GM03348 (cell line): ENCODE results near the gene PDE4D.

Experiments used
- DNase-seq: peaks from one replicate; pipeline ENCODE4 v3.0.0; 2012; ENCODE audit warnings: low spot score

The PDE4D gene

DNA sequence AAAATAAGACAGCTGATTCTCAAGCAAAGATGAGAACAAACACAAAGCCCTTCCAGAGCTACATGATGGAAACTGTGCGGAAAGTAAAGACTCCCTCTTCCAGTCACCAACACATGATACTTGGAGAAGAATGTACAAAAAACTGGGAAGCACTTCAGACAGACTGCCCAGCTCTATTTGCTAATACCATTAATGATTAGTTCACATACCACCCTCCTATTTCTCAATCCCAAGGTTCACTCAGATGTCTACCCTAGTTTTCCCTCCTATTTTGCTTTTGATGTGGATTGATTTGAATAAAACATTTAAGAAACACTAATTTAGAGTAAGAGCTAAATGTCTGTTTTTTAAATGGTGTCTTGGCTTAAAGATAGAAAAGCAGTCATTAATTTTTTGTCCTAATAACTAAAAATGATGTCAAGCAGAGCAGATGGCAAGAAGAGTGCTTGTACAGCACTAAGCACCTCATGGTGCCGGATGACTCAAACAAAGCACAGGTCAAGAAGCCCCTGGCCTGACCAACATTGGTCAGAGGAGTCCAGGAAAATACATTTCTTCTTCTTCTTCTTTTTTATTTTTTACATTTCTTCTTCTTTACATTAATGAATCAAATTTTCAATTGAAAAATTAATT is 639.4 kb downstream of the PDE4D start:
- DNase-seq: no peak

DNA sequence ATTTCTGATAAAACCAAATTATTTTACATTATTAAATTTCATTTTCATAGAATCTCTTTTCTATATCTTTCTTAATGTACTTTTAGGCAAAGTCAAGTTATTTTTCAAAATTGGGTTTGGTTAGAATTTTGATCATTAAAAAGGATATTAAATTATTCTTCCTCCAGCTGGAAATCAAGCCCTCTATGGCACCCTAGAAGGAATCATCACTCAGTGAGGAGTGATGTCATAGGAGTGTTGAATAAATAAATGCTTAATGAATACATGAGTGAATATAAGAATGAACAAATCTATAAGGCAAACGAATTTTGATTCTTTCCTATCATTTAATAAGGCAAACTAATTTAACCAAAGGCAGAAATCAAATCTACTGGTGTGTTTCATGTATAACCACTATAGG is 639.9 kb downstream of the PDE4D start:
- no peak for DNase-seq

DNA sequence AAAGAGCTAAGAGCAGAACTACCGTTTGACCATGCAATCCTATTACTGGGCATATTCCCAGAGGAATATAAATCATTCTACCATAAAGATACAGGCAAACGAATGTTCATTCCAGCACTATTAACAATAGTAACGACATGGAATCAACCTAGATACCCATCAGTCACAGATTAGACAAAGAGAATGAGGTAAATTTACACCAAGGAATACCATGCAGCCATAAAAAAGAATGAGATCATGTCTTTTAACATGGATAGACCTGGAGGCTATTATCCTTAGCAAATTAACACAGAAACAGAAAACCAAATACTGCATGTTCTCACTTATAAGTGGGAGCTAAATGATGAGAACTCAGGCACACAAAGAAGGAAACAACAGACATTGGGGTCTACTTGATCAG is 641.9 kb downstream of the PDE4D start:
- DNase-seq: no peak

DNA sequence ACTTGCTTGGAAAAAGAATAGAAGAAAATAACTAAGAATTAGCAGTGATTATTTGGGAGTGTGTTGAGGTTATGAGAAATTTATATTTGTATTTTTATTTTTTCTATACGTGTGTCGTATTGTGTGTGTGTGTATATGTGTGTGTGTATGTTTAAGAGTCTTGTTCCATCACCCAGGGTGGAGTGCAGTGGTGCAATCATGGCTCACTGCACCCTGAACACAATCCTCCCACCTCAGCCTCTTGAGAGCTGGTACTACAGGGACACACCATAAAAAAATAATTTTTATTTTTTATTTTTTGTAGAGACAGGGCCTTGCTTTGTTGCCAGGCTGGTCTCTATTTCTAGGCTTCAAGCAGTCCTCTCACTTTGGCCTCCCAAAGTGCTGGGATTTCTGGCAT is 643.8 kb downstream of the PDE4D start:
- DNase-seq: no peak

DNA sequence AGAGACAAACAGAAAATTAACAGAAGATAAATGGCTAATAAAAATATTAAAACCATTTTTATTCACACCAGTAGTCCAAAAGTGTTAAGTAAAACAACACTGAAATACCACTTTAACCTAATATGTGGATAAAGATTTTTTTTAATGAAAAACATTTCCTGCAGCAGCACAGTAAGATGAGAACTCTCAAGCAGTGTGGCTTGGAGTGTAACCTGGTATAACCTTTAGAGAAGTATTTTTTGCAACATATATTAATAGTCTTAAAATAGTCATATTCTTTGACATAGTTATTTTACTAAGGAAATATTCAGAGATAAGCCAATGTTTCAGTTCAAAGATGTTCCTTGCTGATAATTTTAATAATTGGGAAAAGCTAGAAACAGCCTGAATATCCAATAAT is 644.4 kb downstream of the PDE4D start:
- no peak for DNase-seq

DNA sequence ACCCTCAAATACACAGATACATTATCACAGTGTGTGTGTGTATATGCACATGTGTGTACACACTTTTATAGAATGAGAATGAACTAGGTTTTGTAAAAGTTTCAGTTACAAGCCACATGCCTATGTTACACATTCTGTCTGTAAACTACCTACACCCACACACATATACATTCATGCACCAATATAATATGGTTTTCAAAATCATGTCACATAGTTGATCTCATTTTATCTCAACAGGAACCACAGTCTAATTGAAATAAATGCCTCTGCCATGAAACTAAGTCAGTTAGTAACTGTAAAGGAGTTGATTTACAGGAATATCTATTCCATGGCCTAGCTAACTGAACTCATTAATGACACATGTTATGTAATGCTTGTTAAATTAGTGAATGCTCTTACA is 646.6 kb downstream of the PDE4D start:
- DNase-seq: no peak

DNA sequence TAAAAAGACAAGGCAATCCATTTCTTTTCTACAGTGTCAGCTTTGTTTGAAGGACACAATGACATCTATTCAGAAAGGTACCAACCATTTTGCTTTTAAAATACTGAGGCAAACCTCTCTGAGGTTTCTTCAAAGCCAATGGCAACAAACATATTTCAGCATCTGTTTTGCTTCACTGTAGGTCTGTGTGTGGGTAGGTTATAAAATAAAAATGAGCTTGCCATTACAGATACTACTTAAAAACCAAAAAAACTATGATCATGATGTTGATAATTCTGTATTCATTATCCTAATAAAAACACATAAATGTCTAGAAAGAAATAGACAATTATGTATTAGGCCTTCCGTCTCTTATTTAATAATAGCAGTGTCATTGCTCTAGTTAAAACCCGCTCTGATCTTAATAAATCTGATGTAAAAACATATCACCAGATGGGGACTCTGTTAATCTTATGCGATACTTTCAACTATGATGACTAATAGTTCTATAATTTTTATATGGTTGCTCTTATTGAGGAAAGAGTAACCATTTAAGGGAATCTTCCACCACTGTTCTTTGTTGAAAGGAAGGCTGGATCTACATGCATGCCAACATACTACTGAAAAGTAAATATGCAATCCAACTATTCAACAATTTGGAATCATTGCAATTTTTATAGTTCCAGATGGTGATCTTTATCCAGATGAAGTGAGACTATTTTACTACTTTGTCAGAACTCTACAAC is 647.2 kb downstream of the PDE4D start:
- DNase-seq: peak; percentile 3

DNA sequence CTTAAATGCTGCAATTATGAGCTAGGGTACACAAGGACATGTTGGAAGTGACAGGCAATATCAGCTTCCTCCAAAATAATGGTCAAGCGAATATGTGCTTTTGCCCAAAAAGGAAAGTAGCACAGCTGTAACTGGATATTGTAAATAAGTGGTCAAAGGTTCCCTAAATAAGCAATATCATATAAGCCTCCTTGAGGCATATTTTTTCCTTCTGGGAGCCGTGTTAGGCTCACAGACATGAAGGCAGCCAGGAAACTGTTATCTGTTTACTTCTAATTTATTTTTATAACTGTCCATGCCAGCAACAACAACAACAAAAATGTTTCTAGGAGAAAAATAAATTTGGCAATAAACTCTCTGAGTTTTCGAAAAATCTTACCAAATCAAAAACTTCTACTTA is 648.3 kb downstream of the PDE4D start:
- DNase-seq: no peak

DNA sequence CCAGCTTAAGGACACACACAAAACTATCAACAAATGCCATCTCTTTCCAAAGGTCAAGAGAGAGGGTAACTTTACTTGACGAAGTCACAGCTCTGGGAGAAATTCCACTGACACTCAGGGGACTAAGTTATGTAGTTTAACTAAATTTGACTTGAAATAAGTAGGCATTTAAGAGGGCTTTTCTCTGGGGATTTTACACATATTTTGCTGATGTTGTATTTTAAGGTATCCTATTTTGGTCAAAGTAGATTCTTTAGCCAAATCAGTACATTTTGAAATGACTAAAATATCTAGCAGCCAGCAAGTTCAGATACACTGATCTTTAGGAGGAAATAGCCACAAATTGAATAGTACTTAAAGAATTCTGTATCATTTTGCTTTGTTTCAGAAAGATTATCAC is 652.0 kb downstream of the PDE4D start:
- DNase-seq: no peak

DNA sequence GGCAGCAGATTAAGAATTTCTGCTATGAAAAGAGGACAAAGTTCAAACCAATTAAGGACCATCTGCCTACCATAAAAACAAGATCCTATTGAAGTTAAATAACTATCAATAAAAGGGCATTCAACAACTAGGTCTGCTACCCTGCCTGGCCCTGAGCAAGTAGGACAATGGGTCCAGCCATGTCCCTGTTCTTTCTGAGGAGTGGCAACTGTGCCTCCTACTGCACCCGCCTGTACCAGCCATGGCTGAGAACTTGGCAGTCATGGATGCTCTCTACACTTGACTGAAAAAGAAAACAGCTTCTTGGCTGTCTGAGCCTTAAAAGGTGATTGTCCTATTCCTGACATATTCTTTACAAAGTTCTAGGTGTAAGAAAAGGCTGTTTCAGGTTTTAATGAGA is 652.4 kb downstream of the PDE4D start:
- DNase-seq: no peak

DNA sequence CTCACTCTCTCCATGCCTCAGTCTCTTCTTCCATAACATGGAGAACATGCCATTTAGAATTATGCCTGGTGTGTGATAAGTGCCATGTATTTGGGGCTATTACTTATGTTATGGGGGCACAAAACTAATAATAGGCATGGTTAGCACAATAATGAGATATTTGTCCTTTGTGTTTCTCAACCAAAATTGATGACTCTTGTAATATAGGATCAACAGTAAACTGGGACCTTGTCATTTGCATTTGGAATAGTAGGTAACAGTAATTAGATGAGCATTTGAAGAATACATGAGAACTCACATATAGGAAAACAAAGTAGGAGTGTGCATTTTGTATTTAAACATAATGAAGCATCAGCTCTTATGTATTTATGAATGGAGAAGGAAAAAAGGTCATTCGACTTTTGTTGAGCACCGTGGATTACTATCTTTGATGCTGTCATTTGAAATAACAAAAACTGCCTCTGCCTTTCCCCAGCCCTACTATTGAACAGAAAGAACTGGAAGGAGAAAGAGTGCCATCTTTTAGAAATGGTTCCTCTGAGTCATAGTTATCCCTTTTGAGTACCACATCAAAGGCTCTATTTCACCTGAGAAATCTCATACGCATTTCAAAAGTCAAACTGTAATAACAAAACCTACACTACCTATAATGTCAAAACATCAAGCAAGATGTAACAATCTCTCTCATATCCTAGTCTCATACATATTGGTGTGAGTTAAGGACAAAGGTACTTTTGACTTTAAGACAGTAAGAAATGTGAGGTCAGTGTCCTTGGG is 655.2 kb downstream of the PDE4D start:
- DNase-seq: no peak

DNA sequence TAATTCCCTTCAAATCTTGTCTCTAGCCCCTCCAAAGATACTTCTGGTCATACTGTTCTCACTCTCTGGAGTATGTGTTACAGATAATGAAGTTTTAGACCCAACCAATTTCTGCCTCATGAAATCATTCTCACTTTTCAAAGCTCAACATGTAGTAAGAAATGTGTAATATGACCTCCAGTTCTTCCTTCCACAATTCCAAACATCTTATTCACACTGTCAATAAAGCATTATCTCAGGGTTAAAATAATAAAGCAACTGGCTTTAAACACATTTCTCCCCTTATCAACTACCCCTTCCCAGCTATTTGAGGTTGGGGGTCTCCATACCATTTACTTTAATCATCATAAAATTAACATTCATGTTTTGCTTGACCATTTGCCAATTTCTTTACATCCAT is 656.5 kb downstream of the PDE4D start:
- DNase-seq: no peak

DNA sequence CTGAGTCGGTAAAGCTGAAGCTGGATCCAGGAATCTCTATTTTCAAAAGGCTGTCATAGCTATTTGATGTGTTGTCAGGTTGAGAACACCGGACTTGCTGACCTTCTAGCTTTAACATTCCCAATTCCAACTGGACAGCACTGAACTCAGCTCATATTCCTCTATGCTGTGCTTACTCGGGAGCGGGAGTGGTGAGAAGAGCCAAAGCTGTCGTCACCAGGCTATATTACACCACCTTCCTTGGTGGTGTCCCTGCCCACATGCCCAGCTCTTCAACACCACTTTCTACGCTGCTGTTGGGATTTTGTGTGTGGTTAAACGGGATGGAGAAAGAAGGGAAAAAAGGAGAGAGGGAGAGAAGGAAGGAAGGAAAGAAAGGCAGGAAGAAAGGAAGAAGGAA is 657.1 kb downstream of the PDE4D start:
- DNase-seq: no peak

DNA sequence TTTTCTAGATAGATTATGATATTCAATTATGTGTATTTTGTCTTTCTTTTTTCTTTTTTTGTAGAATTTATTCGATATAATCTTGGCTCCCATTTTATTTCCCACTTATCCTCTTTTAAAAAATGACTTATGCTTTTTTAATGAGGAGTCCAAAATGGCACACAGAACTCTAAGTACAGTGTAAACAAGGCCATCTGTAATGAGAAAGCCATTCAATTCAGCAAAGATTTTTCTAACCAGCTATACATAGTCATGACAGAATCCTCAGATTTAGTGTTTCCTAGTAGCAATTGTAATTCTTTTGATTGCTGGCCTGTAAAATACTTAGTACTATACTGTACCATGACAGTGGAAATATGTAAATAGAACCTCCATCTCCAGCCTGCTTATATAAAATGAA is 659.3 kb downstream of the PDE4D start:
- no peak for DNase-seq

DNA sequence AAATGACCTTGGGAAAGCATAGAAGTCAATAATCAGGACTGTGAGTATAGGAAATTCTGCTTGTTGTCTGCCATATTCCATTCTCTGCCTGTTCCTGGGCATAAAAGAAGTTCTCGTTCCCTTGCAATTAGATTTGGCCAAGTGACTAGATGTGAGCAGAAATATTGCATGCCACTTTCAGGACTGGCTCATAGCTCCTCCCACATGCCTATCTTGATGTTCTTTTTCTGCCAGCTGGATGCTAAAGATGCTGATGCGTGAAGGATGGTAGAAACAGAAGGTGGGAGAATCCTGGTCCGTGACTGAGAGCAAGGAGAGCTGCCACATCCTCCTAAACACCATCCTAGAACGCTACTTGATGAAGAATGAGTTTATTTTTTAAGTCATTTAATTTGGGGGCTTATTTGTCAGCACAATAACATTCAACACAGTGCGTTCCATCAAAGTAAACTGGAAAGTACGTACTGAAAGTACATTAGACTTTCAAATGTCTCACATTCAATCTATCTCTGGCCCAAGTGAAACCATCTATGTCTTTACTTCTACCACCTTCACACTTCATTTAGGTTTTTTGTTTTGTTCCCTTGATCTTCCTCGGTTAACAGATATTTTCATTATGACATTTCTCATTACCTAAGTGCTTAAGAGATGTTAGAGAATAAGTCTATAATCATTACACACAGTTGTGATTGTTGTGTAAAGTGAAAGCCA is 662.1 kb downstream of the PDE4D start:
- no peak for DNase-seq

DNA sequence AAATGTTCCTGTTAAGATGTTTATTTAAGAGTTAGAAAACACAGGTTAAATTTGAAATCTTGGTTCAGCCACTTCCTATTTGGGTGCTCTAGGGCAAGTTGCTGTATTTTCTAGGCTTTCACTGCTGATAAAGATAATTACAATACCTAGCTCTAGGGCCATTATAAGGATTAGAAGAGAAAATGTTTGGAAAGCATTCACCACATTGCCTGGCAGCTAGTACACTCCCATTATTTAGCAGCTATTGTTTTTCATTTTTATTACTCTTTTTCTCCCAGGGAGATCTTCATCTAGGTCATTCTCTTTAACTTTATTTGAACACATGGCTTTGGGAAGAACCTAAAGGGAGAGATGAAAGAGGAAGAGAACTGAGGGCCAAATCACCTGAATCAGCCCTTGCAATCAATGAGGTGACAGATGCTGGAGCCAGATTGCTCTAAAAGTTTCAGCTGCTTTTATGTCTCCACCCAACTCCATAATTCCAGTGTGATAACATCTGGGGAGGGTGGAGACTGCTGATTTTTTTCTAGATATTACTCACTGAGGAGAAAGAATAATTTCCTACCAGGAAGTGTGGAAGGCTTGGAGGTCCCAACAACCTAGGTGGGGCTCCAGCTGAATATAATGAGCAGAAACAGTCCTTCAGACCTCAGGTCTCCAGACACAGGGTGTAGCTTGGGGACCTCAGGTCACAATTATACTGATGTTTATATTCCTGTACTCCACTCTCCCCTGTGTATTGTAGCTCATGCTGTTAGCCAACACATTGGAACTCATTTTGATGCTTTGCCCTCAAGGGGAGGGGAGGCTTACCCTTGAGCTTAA is 670.6 kb downstream of the PDE4D start:
- no peak for DNase-seq

DNA sequence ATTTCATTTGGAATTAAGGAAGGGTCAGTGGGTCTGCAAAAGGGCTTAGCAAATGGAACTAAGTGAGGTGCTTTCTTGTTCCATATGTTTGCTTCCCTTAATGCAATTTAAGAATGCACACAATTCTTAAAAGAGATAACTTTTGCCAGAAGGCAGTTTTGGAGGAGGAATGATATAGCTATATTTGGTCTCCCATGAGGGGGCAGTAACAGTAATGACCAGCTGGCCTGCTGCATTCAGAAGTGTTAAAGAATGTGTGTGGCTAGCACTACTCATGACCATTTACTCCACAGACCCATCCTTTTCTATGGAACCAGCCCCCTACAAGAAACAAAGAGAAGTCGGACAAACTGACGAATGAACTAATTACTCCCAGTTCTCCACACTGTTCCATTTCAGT is 671.8 kb downstream of the PDE4D start:
- DNase-seq: no peak

DNA sequence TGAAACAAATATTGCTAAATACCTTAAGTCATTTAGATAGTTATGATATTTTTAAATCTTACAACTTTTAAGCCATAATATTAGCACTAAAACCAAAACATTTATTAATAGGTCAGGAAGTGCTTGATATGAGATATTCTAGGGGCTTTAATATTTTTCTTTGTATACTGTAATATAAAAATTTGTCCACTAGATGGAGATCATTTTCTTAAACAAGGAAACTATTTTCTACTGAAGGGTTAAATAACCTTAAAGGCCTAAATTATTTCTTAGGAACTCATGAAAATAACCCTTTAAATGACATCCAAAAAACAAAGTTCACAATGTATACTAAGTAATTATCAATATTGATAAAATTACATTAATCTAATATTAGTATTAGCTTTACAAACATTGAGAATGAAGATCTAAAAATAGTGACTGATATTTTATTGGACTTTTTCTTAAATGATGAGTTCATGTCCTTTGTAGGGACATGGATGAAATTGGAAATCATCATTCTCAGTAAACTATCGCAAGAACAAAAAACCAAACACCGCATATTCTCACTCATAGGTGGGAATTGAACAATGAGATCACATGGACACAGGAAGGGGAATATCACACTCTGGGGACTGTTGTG is 675.0 kb downstream of the PDE4D start:
- no peak for DNase-seq

DNA sequence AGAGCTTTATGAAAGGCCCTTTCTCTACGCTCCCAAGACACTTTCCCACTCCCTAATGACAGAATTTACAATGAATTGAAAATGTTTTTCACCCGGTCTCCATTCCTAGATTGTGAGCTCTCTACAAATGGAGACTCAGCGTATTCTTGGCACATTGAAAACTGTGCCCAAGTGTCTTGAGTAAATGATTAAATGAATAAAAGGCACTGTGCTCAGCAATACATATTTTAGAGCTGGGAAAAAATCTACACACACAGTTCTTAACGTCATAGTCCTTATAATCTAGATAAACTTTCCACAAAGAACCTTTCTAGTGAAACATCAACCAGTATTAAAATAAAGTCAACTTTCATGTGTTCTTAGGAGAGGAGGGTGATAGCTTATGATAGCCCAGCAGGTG is 676.7 kb downstream of the PDE4D start:
- no peak for DNase-seq

DNA sequence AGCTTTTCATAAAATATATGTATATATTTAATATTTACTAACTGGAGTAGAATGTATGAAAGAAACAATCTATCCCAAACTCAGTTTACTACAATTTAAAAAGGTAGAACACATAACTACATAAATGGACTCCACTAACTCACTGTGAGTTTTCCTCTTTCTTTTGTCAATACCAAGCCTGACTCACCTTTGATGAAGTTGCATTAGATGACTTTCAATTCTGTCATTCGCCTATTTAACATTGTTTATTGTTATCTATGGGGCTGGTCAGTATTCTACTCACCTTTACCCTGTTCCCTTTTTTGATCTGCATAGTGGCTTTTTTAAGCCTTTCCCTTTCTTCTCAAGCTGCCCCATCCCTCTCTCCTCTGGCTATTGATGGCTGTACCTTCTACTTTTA is 680.9 kb downstream of the PDE4D start:
- DNase-seq: no peak

DNA sequence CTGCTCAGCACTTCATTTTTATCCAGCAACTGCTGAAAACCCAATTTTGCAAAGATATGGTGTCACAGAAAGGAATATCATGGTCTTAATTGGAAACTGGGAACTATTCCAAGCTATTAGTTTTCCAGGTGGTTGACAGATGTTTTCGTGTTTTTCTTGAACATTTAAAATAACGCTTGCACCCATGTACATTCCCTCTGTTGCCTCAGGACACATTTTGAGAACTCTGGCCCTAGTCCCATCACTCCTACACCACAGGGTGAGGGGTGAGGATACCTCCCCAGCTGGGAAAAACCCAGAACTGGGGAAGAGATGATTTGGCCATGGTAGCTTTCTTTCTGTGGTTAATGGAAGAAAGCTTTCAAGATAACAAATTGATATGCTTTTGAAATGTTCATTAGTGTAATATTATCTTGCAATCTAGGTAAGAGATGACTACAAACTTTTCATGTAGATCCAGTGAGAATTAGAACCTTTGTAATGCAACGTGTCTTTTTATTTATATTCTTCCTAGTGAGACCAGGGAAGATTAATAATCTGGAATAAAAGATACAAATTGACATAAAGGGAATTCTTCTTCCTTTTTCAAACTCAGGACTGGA is 683.7 kb downstream of the PDE4D start:
- DNase-seq: no peak
